Raji (cell line): ENCODE data around the gene LDAH.

ENCODE experiments used
- POLR2A ChIP-seq: IDR thresholded peaks from 2 replicates; pipeline ENCODE4 v1.6.1; 2011; ENCODE audit warnings: low read depth, low read length, control low read depth; ENCODE audit not compliant: insufficient read depth

LDAH gene

DNA sequence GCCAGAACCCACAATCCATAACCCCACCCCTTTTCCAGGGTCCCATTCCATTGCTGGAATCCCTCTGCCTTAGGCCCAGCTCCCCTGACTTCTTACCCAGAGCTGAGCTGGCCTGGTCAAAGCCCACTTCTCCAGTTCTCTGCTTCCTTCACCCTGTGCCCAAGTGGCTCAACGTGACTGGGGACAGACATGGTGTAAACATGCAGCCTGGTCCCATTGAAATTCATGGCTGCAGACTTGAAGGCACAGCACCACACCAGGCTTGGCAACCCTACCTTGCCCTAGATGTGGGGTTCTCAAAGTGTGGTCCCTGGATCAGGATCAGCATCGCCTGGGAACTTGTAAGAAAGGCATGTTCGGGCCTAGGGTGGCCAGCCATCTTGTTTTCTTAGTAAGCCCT is 175.7 kb downstream of the LDAH start:
- TF ChIP-seq POLR2A: no peak

DNA sequence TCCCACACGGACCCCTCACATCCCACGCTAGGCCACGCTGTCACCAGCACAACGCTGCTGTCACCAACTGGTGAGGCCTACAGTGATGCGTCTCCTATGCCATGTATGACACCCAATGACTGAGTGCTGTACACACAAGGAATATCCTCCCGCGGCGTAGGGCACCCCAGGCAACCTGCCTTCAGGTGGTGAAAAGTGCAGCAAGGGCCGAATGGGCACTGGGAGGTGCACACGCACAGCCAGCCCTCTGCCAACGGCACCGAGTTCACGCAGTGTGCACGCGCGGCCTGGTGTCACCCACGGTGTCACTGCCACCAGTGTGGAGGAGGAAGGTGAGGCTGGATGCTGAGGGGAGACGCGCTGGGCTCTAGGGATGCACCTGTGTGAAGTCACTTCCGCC is 176.5 kb downstream of the LDAH start:
- no peak for TF ChIP-seq POLR2A

GRCh38 chr2:20645761-20646160 is 177.1 kb downstream of the LDAH start:
- TF ChIP-seq POLR2A: no peak

- no peak for TF ChIP-seq POLR2A
Measured at GRCh38 chr2:20645301-20645701, 177.6 kb downstream of the LDAH start.

GRCh38 chr2:20643826-20644225 is 179.1 kb downstream of the LDAH start:
- no peak for TF ChIP-seq POLR2A

DNA sequence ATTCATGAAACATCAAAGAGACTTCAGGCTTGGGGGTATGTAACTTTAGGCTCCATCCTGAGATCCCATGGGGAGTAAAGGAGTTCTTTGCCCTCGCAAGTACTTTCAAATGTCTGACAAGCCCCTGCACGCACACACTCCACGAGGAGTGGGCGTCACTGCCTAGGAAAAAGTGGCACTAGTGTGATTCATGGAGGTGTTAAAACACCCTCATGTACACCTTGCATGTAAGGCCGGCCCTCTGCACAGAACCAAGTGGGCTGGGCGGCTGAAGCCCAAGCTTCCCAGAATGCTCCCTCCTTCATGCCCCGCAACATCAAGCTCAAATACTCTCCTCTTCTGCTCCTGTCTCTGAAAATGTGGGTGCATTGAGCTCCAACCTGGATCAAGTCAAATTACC is 179.8 kb downstream of the LDAH start:
- TF ChIP-seq POLR2A: no peak

DNA sequence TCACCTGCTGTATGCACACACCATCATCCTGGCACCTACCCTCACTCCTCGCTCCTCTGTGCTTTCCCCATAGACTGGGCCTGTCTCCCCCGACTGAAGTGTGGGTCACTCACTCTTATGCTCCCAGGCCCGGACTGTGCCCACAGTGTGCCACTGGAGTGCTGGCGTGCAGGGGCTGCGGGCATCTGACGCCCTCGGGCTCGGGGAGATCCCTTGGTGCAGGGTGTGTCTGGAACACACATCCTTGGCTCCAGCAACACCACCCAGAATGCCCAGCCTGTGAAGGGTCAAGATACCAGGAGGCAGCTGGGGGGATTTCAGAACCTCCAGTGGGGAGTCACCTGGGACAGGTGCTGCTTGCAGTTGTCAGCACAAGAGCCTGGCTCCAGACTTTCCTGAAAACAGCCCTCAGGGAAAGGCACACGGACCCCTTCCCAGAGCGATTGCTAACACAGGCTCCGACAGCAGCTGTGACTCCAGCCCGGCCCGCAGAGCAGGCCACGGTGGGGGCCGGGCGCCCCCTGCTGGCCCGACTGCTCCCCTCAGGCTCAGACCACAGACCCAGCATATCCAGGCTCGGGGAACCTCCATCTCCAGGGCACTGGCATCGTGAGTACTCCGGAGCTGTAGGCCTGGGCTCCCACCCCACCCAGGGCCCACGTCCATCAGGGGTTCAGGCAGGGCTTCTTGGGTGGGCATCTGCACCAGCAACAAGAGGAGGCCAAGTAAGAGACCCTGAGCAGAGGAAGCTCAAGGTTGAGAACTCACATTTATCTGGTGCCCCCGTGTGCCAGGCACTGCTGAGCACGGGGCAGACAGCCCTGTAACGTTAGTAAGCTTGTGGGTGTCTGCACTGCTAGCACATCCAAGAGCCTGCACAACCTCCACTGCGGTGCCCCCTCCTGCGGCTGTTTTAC is 180.6 kb downstream of the LDAH start:
- no peak for TF ChIP-seq POLR2A

GRCh38 chr2:20641123-20641985 is 181.5 kb downstream of the LDAH start:
- no peak for TF ChIP-seq POLR2A

DNA sequence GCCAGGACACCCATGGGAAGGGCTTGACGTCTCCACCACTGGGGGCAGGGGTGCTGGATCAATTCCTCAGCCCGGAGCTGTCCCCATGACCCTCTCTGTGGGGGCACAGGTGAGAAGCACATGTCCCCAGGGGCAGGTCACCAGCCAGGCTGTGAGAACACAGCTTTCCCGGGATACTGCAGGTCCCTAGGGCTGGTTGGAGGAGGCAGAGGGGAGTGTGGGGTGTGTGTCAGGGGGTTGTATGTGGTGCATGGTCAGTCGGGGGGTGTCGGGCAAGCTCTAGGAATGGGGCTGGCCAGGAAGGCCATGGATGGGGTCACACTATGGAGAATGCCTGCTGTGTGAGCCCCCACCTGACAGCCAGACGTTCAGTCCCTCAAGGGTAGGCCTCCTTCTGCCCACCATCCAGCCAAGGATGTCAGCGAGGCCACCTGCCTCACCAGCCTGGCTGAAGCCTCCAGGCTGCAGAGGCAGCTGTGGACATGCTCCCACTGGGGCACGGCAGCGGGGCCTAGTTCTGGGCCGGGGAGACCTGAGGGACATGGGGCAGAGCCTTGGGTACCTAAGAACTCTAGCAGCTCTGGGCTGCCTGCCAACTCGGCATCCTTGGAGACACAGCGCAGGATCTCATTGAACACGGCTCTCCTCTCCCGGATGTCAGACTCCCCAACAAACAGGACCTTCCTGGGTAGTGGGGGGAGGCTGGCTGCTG is 182.3 kb downstream of the LDAH start:
- no peak for TF ChIP-seq POLR2A

- TF ChIP-seq POLR2A: no peak
Measured at GRCh38 chr2:20638646-20639430, 184.1 kb downstream of the LDAH start.

GRCh38 chr2:20638014-20638413 is 184.9 kb downstream of the LDAH start:
- TF ChIP-seq POLR2A: no peak

DNA sequence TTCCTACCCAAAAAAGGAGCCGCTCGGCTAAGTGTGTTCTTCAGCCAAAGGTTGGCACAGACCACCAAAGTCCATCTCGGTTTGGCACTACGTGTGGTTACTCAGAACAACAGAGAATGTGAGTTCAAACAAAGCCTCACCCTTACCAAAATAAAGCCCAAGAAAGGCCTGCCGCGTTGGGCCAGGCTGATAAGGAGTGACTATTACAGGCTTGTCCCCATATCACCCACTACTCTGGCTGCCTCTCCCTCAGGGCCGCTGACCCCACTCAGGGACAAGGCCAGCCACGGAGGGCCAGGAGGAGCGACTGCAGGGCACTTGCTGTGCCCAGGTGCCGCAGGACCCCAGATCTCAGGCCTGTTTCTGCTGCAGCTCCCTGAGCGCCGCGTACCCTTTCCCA is 185.8 kb downstream of the LDAH start:
- TF ChIP-seq POLR2A: no peak

GRCh38 chr2:20635675-20636584 is 187.0 kb downstream of the LDAH start:
- no peak for TF ChIP-seq POLR2A

- TF ChIP-seq POLR2A: no peak
Measured at GRCh38 chr2:20635113-20635510, 187.8 kb downstream of the LDAH start.
